PFSK-1 (cell line): ENCODE measurements around the gene MACROH2A1.

Source experiments
- FOXP2 ChIP-seq: optimal IDR thresholded peaks from 2 replicates; pipeline ENCODE3; 2011; ENCODE audit warnings: borderline replicate concordance, control low read depth, inconsistent platforms; ENCODE audit not compliant: insufficient read depth; ENCODE audit errors: extremely low read length, extremely low read depth
- POLR2AphosphoS5 ChIP-seq: IDR thresholded peaks from 2 replicates; pipeline ENCODE4 v1.6.1; 2012; ENCODE audit warnings: low read depth, mild to moderate bottlenecking, control low read depth, low read length, moderate library complexity
- REST ChIP-seq, 2 experiments: IDR thresholded peaks; 2 replicates each; pipeline versions ENCODE4 v1.6.1 to v1.8.0; 2011 to 2012; ENCODE audit warnings: low read depth in 2 of 2, low read length in 2 of 2, control low read depth in 1 of 2, inconsistent platforms in 1 of 2, mild to moderate bottlenecking in 1 of 2, moderate library complexity in 1 of 2; ENCODE audit not compliant: insufficient read depth in 1 of 2
- SIN3A ChIP-seq: IDR thresholded peaks from 2 replicates; pipeline ENCODE4 v1.6.1; 2012; ENCODE audit warnings: mild to moderate bottlenecking, low read length, moderate library complexity, borderline replicate concordance; ENCODE audit not compliant: insufficient read depth
- TAF1 ChIP-seq: IDR thresholded peaks from 2 replicates; pipeline ENCODE4 v1.6.1; 2012; ENCODE audit warnings: low read length, control low read depth, borderline replicate concordance; ENCODE audit not compliant: insufficient read depth

Gene MACROH2A1

GRCh38 chr5:135367076-135367475 is 32.0 kb downstream of the MACROH2A1 start:
- TF ChIP-seq SIN3A (no peak), TAF1 (no peak), REST (IDR thresholded peaks at IDR 0.05; ENCODE audit: insufficient read depth in 1 of 2, low read depth in 2 of 2, low read length in 2 of 2) (no peak)

GRCh38 chr5:135365281-135365680 is 33.8 kb downstream of the MACROH2A1 start:
- TF ChIP-seq TAF1 (no peak), SIN3A (no peak), REST (IDR thresholded peaks at IDR 0.05; ENCODE audit: insufficient read depth in 1 of 2, low read depth in 2 of 2, low read length in 2 of 2) (no peak), FOXP2 (no peak), POLR2AphosphoS5 (no peak)

- TF ChIP-seq FOXP2, result no peak
- TF ChIP-seq POLR2AphosphoS5, result no peak
- no peak for TF ChIP-seq SIN3A
- no peak for TF ChIP-seq REST (IDR thresholded peaks at IDR 0.05; ENCODE audit: insufficient read depth in 1 of 2, low read depth in 2 of 2, low read length in 2 of 2)
- no peak for TF ChIP-seq TAF1
Observed at GRCh38 chr5:135364421-135365262, 34.4 kb downstream of the MACROH2A1 start.

GRCh38 chr5:135362102-135362501 is 36.9 kb downstream of the MACROH2A1 start:
- TF ChIP-seq FOXP2 (no peak), POLR2AphosphoS5 (no peak), REST (IDR thresholded peaks at IDR 0.05; ENCODE audit: insufficient read depth in 1 of 2, low read depth in 2 of 2, low read length in 2 of 2) (no peak), TAF1 (no peak), SIN3A (no peak)
